ENCODE measurements around the gene NTM.

The NTM gene

DNA sequence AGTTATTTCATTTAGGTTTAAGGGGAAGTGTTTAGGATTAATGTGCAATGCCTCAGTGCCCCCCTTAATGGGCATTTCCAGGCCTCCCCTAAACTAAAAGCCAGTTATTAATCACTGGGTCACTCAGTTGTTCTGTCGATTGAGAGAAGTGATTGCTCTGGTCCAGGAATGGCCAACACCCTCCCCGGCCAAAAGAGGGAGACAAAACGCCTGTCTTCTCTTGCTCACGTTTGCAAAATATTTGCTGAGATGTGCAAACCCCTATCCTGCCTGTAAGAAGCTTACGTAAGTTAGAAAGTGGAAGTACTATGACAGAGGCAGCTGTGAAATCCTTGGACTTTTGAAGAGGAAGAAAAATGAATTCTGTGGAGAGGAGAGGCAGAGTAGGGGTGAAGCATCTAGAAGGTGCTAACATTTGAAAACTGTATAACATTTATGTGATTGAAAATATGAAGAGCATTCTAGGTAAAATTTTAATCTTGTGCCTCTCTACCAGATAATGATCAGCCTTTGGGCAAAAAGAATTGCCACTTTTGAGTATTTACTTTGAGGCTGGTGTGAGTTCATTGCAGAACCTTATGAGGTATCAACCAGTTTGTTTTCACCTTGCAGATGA, 37.7 kb downstream of the NTM start:
- no peaks in the 10 kb centered on the region for H3K9me3 ChIP-seq (ENCODE audit: control insufficient read depth, low read length)
- WGBS = 24% methylated on average over 5 of the region's 5 CpGs

DNA sequence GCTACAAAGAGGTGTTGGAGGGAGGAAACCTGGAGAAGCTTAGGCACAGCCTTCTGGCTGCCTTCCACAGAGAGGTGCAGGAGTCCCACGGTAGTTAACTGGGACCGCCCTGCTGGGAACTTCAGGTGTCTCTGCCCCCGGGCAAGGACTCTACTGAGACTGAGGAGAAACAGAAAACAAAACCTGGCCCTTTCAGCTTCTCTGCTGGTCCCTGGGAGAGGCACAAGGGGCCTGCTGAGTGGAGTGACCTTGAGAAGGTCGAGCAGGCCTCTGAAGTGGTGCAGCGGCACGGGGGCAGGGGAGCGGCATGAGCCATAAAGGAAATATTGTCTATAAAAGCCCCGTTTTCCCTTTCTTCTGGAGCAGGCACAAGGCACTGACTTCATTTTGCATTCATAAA, 38.9 kb downstream of the NTM start:
- Histone ChIP-seq H2BK120ac (ENCODE audit: low read depth, low read length) (no peak overlapping the region), H2BK12ac (ENCODE audit: low read length in 2 of 2) (no peak overlapping the region), H3K14ac (ENCODE audit: low read length in 2 of 2) (no peak overlapping the region), H3K79me1 (replicated peaks; ENCODE audit: low read length, poor library complexity, severe bottlenecking) (no peaks in the 10 kb centered on the region), H3K9me3 (ENCODE audit: control insufficient read depth, low read length) (no peaks in the 10 kb centered on the region), H2AK5ac (ENCODE audit: low read length, severe bottlenecking) (no peak overlapping the region), H3K27me3 (ENCODE audit: control insufficient read depth in 1 of 2, insufficient read depth in 1 of 2, low read length in 2 of 2) (peaks cover 0 to 8% of the 10 kb centered on the region in 2 experiments), H2BK15ac (ENCODE audit: low read depth, poor library complexity, severe bottlenecking) (no peak overlapping the region), H3K4ac (ENCODE audit: low read depth in 1 of 2, low read length in 2 of 2) (no peak overlapping the region), H3K4me1 (ENCODE audit: control insufficient read depth, insufficient read depth, low read depth, low read length) (no peaks in the 10 kb centered on the region), H3K23ac (ENCODE audit: low read length in 2 of 2) (no peak overlapping the region), H2BK5ac (ENCODE audit: low read depth, low read length, poor library complexity, severe bottlenecking) (no peak overlapping the region), H4K91ac (ENCODE audit: low read length) (no peak overlapping the region), H3K4me2 (ENCODE audit: low read length, poor library complexity, severe bottlenecking) (no peak overlapping the region), H4K8ac (ENCODE audit: low read length) (no peak overlapping the region), H3K27ac (ENCODE audit: low read length, poor library complexity, severe bottlenecking) (no peak overlapping the region), H2AFZ (ENCODE audit: low read depth, low read length) (no peak overlapping the region), H3K18ac (ENCODE audit: low read depth in 1 of 2, low read length in 2 of 2) (no peak overlapping the region), H3K9ac (ENCODE audit: low read length) (no peak overlapping the region), H3K36me3 (ENCODE audit: control insufficient read depth in 1 of 2, insufficient read depth in 2 of 2, low read depth in 1 of 2, low read length in 2 of 2) (no peaks in the 10 kb centered on the region), H3K4me3 (ENCODE audit: insufficient read depth in 1 of 2, low read depth in 1 of 2, low read length in 2 of 2) (no peak overlapping the region)
- WGBS = 73% methylated on average over 8 of the region's 8 CpGs
- DNase-seq = no peak

More for the DNA sequence above, 37.7 kb downstream of the NTM start:
- Histone ChIP-seq H3K23ac (ENCODE audit: low read length in 2 of 2) (no peak overlapping the region), H3K4ac (ENCODE audit: low read depth in 1 of 2, low read length in 2 of 2) (no peak overlapping the region), H3K9ac (ENCODE audit: low read length) (no peak overlapping the region), H3K27ac (ENCODE audit: low read length, poor library complexity, severe bottlenecking) (no peak overlapping the region), H3K14ac (ENCODE audit: low read length in 2 of 2) (no peak overlapping the region), H3K4me2 (ENCODE audit: low read length, poor library complexity, severe bottlenecking) (no peak overlapping the region), H2BK15ac (ENCODE audit: low read depth, poor library complexity, severe bottlenecking) (no peak overlapping the region), H3K18ac (ENCODE audit: low read depth in 1 of 2, low read length in 2 of 2) (no peak overlapping the region), H4K91ac (ENCODE audit: low read length) (no peak overlapping the region), H2AK5ac (ENCODE audit: low read length, severe bottlenecking) (no peak overlapping the region), H3K4me3 (ENCODE audit: insufficient read depth in 1 of 2, low read depth in 1 of 2, low read length in 2 of 2) (no peak overlapping the region), H2BK5ac (ENCODE audit: low read depth, low read length, poor library complexity, severe bottlenecking) (no peak overlapping the region), H3K79me1 (replicated peaks; ENCODE audit: low read length, poor library complexity, severe bottlenecking) (no peaks in the 10 kb centered on the region), H4K8ac (ENCODE audit: low read length) (no peak overlapping the region), H2BK12ac (ENCODE audit: low read length in 2 of 2) (no peak overlapping the region), H2AFZ (ENCODE audit: low read depth, low read length) (no peak overlapping the region), H3K36me3 (ENCODE audit: control insufficient read depth in 1 of 2, insufficient read depth in 2 of 2, low read depth in 1 of 2, low read length in 2 of 2) (no peaks in the 10 kb centered on the region), H2BK120ac (ENCODE audit: low read depth, low read length) (no peak overlapping the region), H3K27me3 (ENCODE audit: control insufficient read depth in 1 of 2, insufficient read depth in 1 of 2, low read length in 2 of 2) (peaks cover 0 to 14% of the 10 kb centered on the region in 2 experiments), H3K4me1 (ENCODE audit: control insufficient read depth, insufficient read depth, low read depth, low read length) (no peaks in the 10 kb centered on the region)
- DNase-seq = peak; percentile 53

DNA sequence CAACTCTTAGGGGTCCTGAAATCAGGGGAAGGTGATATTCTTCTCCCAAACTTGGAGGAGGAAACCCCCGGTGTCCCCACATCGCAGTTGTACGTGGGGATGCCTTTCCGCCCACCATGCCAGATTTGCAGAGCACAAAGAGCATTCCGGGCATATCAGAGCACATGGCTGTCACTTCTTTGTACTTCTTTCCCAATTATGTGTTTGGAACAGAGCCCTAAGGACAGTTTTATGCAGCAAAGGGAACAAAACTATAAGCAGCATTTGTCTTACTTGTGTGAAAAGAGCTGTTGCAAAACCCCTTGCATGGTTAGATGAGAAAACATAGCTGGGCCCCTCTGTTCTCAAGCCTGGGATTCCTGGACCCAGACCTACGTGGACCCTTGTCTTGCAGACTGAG, 41.2 kb downstream of the NTM start:
- Histone ChIP-seq H2BK15ac (ENCODE audit: low read depth, poor library complexity, severe bottlenecking) (no peak overlapping the region), H3K27me3 (ENCODE audit: control insufficient read depth in 1 of 2, insufficient read depth in 1 of 2, low read length in 2 of 2) (peaks cover 0 to 8% of the 10 kb centered on the region in 2 experiments), H3K4me2 (ENCODE audit: low read length, poor library complexity, severe bottlenecking) (no peak overlapping the region), H3K36me3 (ENCODE audit: control insufficient read depth in 1 of 2, insufficient read depth in 2 of 2, low read depth in 1 of 2, low read length in 2 of 2) (no peaks in the 10 kb centered on the region), H3K4ac (ENCODE audit: low read depth in 1 of 2, low read length in 2 of 2) (no peak overlapping the region), H2AK5ac (ENCODE audit: low read length, severe bottlenecking) (no peak overlapping the region), H3K23ac (ENCODE audit: low read length in 2 of 2) (no peak overlapping the region), H3K18ac (ENCODE audit: low read depth in 1 of 2, low read length in 2 of 2) (no peak overlapping the region), H3K14ac (ENCODE audit: low read length in 2 of 2) (no peak overlapping the region), H3K79me1 (replicated peaks; ENCODE audit: low read length, poor library complexity, severe bottlenecking) (no peaks in the 10 kb centered on the region), H2AFZ (ENCODE audit: low read depth, low read length) (no peak overlapping the region), H3K9ac (ENCODE audit: low read length) (no peak overlapping the region), H2BK12ac (ENCODE audit: low read length in 2 of 2) (no peak overlapping the region), H3K4me3 (ENCODE audit: insufficient read depth in 1 of 2, low read depth in 1 of 2, low read length in 2 of 2) (no peak overlapping the region), H2BK120ac (ENCODE audit: low read depth, low read length) (no peak overlapping the region), H3K27ac (ENCODE audit: low read length, poor library complexity, severe bottlenecking) (no peak overlapping the region), H3K9me3 (ENCODE audit: control insufficient read depth, low read length) (no peaks in the 10 kb centered on the region), H4K8ac (ENCODE audit: low read length) (no peak overlapping the region), H3K4me1 (ENCODE audit: control insufficient read depth, insufficient read depth, low read depth, low read length) (no peaks in the 10 kb centered on the region), H2BK5ac (ENCODE audit: low read depth, low read length, poor library complexity, severe bottlenecking) (no peak overlapping the region), H4K91ac (ENCODE audit: low read length) (no peak overlapping the region)
- DNase-seq = no peak
- 90% methylated on average over 6 of the region's 6 CpGs for WGBS

DNA sequence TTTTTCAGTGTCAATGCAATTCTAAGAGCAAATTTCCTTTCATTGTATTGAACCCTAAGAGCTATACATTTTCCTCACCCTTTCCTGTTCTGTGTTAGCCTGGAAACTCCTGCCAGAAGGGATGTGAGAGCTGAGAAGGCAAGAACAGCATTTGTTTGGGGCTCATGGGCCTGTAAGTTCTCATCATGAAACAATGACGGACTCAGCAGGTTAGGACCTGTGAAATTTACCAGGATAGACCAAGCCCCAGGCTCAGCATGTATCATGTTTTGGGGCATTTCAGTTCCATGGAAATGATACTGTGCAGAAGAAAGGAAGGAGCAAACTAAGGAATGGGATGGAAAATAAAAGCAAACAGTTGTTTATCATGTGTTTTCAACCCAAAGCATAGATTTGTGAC, 41.6 kb downstream of the NTM start:
- no peak overlapping the region for H4K8ac ChIP-seq (ENCODE audit: low read length)
- H3K23ac ChIP-seq (ENCODE audit: low read length in 2 of 2) = no peak overlapping the region
- H2AFZ ChIP-seq (ENCODE audit: low read depth, low read length) = no peak overlapping the region
- no peak overlapping the region for H2BK120ac ChIP-seq (ENCODE audit: low read depth, low read length)
- no peak for DNase-seq
- no peak overlapping the region for H3K4ac ChIP-seq (ENCODE audit: low read depth in 1 of 2, low read length in 2 of 2)
- no peak overlapping the region for H2BK15ac ChIP-seq (ENCODE audit: low read depth, poor library complexity, severe bottlenecking)
- H2BK5ac ChIP-seq (ENCODE audit: low read depth, low read length, poor library complexity, severe bottlenecking) = no peak overlapping the region
- no peak overlapping the region for H3K9ac ChIP-seq (ENCODE audit: low read length)
- no peak overlapping the region for H3K14ac ChIP-seq (ENCODE audit: low read length in 2 of 2)
- no peak overlapping the region for H3K27ac ChIP-seq (ENCODE audit: low read length, poor library complexity, severe bottlenecking)
- 93% methylated on average over 1 of the region's 1 CpG for WGBS
- no peaks in the 10 kb centered on the region for H3K9me3 ChIP-seq (ENCODE audit: control insufficient read depth, low read length)
- no peaks in the 10 kb centered on the region for H3K79me1 ChIP-seq (replicated peaks; ENCODE audit: low read length, poor library complexity, severe bottlenecking)
- H4K91ac ChIP-seq (ENCODE audit: low read length) = no peak overlapping the region
- H2BK12ac ChIP-seq (ENCODE audit: low read length in 2 of 2) = no peak overlapping the region
- H3K4me2 ChIP-seq (ENCODE audit: low read length, poor library complexity, severe bottlenecking) = no peak overlapping the region
- no peaks in the 10 kb centered on the region for H3K36me3 ChIP-seq (ENCODE audit: control insufficient read depth in 1 of 2, insufficient read depth in 2 of 2, low read depth in 1 of 2, low read length in 2 of 2)
- no peak overlapping the region for H3K18ac ChIP-seq (ENCODE audit: low read depth in 1 of 2, low read length in 2 of 2)
- no peak overlapping the region for H3K4me3 ChIP-seq (ENCODE audit: insufficient read depth in 1 of 2, low read depth in 1 of 2, low read length in 2 of 2)
- H2AK5ac ChIP-seq (ENCODE audit: low read length, severe bottlenecking) = no peak overlapping the region
- H3K27me3 ChIP-seq (ENCODE audit: control insufficient read depth in 1 of 2, insufficient read depth in 1 of 2, low read length in 2 of 2) = peaks cover 0 to 4% of the 10 kb centered on the region in 2 experiments
- H3K4me1 ChIP-seq (ENCODE audit: control insufficient read depth, insufficient read depth, low read depth, low read length) = no peaks in the 10 kb centered on the region

Data from mesenchymal stem cell (in vitro differentiated cells and primary cell).